ENCODE results near the gene ANKS6.

DNA sequence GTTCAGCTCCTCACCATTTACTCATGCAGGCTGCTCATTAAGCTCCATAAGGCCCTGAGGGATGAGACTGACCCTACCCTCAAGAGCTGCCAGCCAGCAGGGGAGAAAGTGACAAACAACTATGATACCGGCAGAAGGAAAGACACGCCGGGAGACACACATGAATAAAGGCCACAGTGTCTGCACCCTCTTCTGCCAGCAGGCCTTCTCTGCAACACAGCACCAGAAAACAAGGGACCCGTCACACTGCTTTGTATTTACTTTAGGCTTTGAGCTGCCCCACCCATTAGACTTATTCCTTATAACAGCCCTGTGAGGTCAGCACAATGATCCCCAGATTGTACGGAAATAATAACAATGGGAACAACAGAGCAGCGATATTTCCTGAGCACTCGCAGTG, 94.8 kb downstream of the ANKS6 start:
- TF ChIP-seq POLR2A (IDR thresholded peaks at IDR 0.05) (no peak), EP300 (IDR thresholded peaks at IDR 0.05) (no peak)
- TF ChIP-seq, protein P1, sequence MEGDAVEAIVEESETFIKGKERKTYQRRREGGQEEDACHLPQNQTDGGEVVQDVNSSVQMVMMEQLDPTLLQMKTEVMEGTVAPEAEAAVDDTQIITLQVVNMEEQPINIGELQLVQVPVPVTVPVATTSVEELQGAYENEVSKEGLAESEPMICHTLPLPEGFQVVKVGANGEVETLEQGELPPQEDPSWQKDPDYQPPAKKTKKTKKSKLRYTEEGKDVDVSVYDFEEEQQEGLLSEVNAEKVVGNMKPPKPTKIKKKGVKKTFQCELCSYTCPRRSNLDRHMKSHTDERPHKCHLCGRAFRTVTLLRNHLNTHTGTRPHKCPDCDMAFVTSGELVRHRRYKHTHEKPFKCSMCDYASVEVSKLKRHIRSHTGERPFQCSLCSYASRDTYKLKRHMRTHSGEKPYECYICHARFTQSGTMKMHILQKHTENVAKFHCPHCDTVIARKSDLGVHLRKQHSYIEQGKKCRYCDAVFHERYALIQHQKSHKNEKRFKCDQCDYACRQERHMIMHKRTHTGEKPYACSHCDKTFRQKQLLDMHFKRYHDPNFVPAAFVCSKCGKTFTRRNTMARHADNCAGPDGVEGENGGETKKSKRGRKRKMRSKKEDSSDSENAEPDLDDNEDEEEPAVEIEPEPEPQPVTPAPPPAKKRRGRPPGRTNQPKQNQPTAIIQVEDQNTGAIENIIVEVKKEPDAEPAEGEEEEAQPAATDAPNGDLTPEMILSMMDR (IDR thresholded peaks at IDR 0.05), result no peak

Data from upper lobe of left lung (tissue), 4 donors.